ENCODE data around the gene ZNF283.

DNA sequence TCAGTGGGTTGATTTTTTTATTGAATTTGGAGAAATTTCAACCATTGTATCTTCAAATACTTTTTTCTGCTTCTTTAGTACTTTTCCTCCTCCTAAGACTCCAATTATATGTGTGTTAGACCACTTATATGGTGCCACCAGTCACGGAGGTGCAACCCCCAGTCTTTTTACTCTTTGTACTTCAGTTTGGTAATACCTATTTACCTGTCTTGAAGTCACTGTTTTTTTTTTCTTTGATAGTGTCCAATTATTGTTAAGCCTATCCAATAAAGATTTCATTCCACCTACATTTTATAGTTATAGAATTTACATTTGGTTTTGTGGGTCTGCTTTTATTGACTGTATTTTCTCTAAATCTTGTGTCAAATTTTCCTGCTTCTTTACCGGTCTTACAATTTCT is 14.9 kb downstream of the ZNF283 start:
- TF ChIP-seq, protein P1, sequence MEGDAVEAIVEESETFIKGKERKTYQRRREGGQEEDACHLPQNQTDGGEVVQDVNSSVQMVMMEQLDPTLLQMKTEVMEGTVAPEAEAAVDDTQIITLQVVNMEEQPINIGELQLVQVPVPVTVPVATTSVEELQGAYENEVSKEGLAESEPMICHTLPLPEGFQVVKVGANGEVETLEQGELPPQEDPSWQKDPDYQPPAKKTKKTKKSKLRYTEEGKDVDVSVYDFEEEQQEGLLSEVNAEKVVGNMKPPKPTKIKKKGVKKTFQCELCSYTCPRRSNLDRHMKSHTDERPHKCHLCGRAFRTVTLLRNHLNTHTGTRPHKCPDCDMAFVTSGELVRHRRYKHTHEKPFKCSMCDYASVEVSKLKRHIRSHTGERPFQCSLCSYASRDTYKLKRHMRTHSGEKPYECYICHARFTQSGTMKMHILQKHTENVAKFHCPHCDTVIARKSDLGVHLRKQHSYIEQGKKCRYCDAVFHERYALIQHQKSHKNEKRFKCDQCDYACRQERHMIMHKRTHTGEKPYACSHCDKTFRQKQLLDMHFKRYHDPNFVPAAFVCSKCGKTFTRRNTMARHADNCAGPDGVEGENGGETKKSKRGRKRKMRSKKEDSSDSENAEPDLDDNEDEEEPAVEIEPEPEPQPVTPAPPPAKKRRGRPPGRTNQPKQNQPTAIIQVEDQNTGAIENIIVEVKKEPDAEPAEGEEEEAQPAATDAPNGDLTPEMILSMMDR (IDR thresholded peaks at IDR 0.05): no peak
- TF ChIP-seq POLR2A (IDR thresholded peaks at IDR 0.05): no peak
